Stomach (tissue), 9 donors: ENCODE measurements around the gene FXR2. TPM values are rescaled to one million over a fixed set of nuclear protein-coding genes. Genes with fewer than 3 reads are reported as not detected.
A peak's percentile ranks its signal among the peaks of the same experiment; 100 is the strongest.

ENCODE experiments used
- DNase-seq, 2 donors: peaks; one replicate each; pipeline versions ENCODE4 v3.0.0 to v3.0.0-alpha.2; 2013 to 2019
- H3K27ac ChIP-seq, 5 donors: fragments of 200-600 bp in 4 of 5; sonication (generic) in 4 of 5; one replicate each; pipeline ENCODE4 v1.5.1; 2013 to 2019; ENCODE audit warnings: mild to moderate bottlenecking in 1 of 5, moderate library complexity in 1 of 5
- H3K27me3 ChIP-seq, 3 donors: fragments of 200-600 bp; sonication (generic); one replicate each; pipeline ENCODE4 v1.5.1; 2017 to 2019; ENCODE audit warnings: mixed run types in 1 of 3
- H3K36me3 ChIP-seq, 4 donors: fragments of 200-600 bp; sonication (generic); 1 replicate in 3 of 4; 2 replicates in 1 of 4; pipeline ENCODE4 v1.5.1; 2016 to 2019
- H3K4me1 ChIP-seq, 4 donors: fragments of 200-600 bp; sonication (generic); one replicate each; pipeline ENCODE4 v1.5.1; 2016 to 2019
- H3K4me3 ChIP-seq, 4 donors: fragments of 200-600 bp; sonication (generic) in 3 of 4; one replicate each; pipeline ENCODE4 v1.5.1; 2016 to 2019; ENCODE audit warnings: mild to moderate bottlenecking in 1 of 4
- H3K9me3 ChIP-seq, 4 donors: fragments of 200-600 bp; sonication (generic); one replicate each; pipeline ENCODE4 v1.5.1; 2016 to 2019
- EP300 ChIP-seq: sonication (generic); formaldehyde crosslinking; IDR thresholded peaks from one replicate; pipeline ENCODE4 v1.6.1; 2017; ENCODE audit warnings: antibody characterized with exemption
- POLR2A ChIP-seq, 4 donors: fragments of 450-650 bp; IDR thresholded peaks; one replicate each; pipeline ENCODE4 v1.6.1; 2016; ENCODE audit warnings: antibody characterized with exemption in 4 of 4, control low read depth in 2 of 4, mild to moderate bottlenecking in 1 of 4, moderate library complexity in 1 of 4
- POLR2AphosphoS5 ChIP-seq, 3 donors: sonication (generic); formaldehyde crosslinking; IDR thresholded peaks; one replicate each; pipeline ENCODE4 v1.6.1; 2016; ENCODE audit warnings: antibody characterized with exemption in 3 of 3
- WGBS, 5 donors: extraction: QIAGEN DNeasy Blood & Tissue Kit in 3 of 5; methylation state at CpG; one replicate each; pipeline versions ENCODE4 v1.1.5 to v1.1.7; 2013 to 2018; 5-methylcytosine and 5-hydroxymethylcytosine counted together
- intact Hi-C: fragments of 100-400 bp; cut with DNase I; formaldehyde crosslinking; loops from one replicate; pipeline ENCODE4 v1.15.1; 2023; ENCODE audit warnings: low total_unique reads
- polyA plus RNA-seq, 3 donors: library from polyadenylated mRNA; stranded (reverse); fragments of 200-250 nt; gene quantifications; one replicate each; pipeline ENCODE4 v1.2.3, GENCODE V29; 2013
- total RNA-seq, 5 donors: library from RNA; depleted of rRNA; stranded (reverse); fragments of >200 nt; gene quantifications; one replicate each; pipeline versions ENCODE4 v1.1.0 to v1.2.3, GENCODE V29; 2014 to 2016
- TF ChIP-seq, protein P1 (sequence below), 7 experiments: fragments of 450-650 bp in 4 of 7; fragments of 200-600 bp in 3 of 7; sonication (generic) in 3 of 7; IDR thresholded peaks; one replicate each; pipeline ENCODE4 v1.5.1; 2016 to 2019; ENCODE audit warnings: antibody characterized with exemption in 7 of 7, control low read depth in 2 of 7, mild to moderate bottlenecking in 1 of 7
- donor health status: healthy with polysubstance abuse.
- donor health status: Bipolar disorder and iron deficiency.
- donor health status: healthy.

The FXR2 gene
- total and polyA plus RNA-seq, 8 donors: 11.0 to 33.3 (median 23.3) TPM

DNA sequence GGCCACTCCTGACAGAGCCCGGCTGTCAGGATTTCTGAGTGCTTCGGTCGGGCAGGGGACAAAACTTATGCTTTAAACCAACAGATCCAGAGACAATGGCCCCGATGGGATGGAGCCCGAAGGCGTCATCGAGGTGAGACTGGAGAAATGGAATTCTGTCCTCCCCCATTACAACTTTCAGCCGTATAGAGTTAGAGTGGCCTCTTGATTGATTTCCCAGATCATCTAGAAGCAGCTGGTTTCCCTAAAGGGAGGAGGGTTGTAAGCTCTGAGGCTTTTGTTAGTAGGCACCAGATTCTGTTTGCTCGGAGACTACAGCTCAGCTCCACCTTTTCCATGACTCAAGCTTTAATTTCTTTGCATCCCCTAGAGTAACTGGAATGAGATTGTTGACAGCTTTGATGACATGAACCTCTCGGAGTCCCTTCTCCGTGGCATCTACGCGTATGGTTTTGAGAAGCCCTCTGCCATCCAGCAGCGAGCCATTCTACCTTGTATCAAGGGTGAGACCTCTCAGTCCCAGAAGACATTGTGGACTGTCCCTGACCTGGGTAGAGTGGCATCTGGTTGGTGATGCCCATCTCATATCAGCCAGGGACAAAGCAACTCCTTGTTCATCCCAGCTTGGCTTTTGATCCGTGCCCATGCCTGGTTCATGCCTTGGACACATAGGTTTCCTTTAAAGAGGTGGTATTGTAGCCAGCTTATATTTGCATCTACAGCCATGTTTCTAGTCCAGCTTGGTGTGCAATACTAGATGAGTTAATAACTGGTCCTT lies 40.3 kb downstream of the FXR2 start:
- peaks cover 55 to 81% (median 75%) of the 10 kb centered on the region in 4 donors for H3K36me3 ChIP-seq
- H3K27ac ChIP-seq: peak overlapping the region; percentile 97 to 100 (median 99)
- peaks cover 39 to 69% (median 53%) of the 10 kb centered on the region in 4 donors for H3K4me1 ChIP-seq
- 11 to 25% (median 16%) methylated on average over 14 to 15 of the region's 15 CpGs for WGBS, 5 donors
- no peaks in the 10 kb centered on the region for H3K27me3 ChIP-seq
- intact Hi-C loops: no loop called here
- TF ChIP-seq POLR2AphosphoS5 (IDR thresholded peaks at IDR 0.05): peak in 1 of 3 donors; percentile 7
- TF ChIP-seq POLR2A (IDR thresholded peaks at IDR 0.05): no peak
- no peak for DNase-seq
- H3K4me3 ChIP-seq: peak overlapping the region; percentile 94 to 100 (median 99)
- H3K9me3 ChIP-seq: no peaks in the 10 kb centered on the region

DNA sequence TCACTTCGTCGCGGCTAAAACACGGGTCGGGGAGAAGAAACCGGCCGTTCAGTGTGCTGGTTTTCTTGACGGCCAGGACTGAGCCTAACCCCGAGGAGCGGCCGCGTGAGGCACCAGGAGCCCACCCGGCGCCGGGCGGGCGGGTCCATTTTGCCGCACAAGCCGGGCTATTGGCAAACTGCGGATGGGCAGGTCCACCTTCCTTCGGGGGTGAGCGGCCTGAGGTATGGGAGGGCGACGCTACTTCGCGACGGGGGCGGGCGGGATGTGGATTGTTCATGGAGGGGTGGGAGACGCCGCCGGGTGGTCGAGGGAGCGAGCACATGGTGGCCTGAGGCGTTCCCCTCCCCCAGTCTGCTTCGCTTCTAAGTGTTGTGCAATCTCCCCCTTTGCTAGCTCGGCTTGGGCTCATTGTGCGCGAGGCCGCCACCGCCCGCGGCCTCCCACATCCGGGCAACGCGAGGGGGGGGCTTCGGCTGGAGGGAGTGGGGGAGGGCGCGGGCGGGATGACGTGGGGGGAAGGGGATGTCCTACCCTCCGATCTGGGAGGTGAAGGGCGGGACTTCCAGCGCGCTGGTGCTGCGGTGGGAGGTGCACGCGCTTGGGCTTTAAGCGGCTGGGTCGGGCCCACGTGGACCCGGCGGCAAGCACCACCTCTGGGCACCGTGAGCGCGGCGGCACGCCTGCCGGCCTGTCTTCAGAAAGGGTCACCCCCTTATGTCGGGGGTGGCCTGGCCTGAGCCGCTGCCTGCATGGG lies 41.2 kb downstream of the FXR2 start:
- Histone ChIP-seq H3K36me3 (peaks cover 50 to 82% (median 75%) of the 10 kb centered on the region in 4 donors), H3K4me1 (peaks cover 31 to 60% (median 44%) of the 10 kb centered on the region in 4 donors), H3K27ac (peak overlapping the region; percentile 97 to 100 (median 99)), H3K27me3 (no peaks in the 10 kb centered on the region), H3K4me3 (peak overlapping the region; percentile 94 to 100 (median 99)), H3K9me3 (no peaks in the 10 kb centered on the region)
- 0 to 1% (median 0%) methylated on average over 38 to 71 of the region's 71 CpGs for WGBS, 5 donors
- TF ChIP-seq POLR2AphosphoS5 (IDR thresholded peaks at IDR 0.05): peak; percentile 73 to 90 (median 82)
- TF ChIP-seq EP300: no peak
- DNase-seq: peak; percentile 86 to 97
- intact Hi-C loops: no loop called here

DNA sequence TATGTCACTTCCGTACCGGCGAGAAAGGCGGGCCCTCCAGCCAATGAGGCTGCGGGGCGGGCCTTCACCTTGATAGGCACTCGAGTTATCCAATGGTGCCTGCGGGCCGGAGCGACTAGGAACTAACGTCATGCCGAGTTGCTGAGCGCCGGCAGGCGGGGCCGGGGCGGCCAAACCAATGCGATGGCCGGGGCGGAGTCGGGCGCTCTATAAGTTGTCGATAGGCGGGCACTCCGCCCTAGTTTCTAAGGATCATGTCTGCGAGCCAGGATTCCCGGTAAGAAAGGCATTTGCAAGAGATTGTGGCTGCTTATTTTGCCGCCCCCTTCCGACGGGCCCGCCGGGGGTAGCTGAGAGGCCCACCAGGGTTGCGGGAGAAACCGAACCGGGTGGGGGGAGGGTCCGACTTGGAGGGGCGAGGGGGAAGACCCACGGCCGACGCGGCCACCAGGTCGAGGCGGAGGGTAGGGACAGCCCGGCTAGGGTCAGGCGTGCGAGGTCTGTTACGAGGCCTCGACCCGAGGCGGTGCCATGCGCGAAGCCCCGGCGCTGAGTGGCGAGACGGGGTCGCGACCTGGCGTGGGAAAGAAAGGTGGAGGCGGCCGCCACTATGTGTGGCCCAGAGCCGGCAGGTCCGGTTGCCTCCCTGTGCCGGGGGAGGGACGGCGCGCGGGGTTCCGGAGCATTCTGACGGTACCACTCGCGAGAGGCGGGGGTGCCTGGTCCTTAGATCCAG lies 41.9 kb downstream of the FXR2 start:
- 0 to 1% (median 1%) methylated on average over 39 to 73 of the region's 73 CpGs for WGBS, 5 donors
- peak; percentile 100 for DNase-seq
- Histone ChIP-seq H3K27me3 (no peaks in the 10 kb centered on the region), H3K36me3 (peaks cover 43 to 79% (median 72%) of the 10 kb centered on the region in 4 donors), H3K9me3 (no peaks in the 10 kb centered on the region), H3K27ac (peak overlapping the region; percentile 97 to 100 (median 99)), H3K4me1 (peaks cover 31 to 53% (median 41%) of the 10 kb centered on the region in 4 donors), H3K4me3 (peak overlapping the region; percentile 94 to 100 (median 99))
- intact Hi-C loops: no loop called here
- TF ChIP-seq POLR2AphosphoS5 (IDR thresholded peaks at IDR 0.05): peak; percentile 85 to 100 (median 99)
- TF ChIP-seq EP300: no peak
- TF ChIP-seq, protein P1, sequence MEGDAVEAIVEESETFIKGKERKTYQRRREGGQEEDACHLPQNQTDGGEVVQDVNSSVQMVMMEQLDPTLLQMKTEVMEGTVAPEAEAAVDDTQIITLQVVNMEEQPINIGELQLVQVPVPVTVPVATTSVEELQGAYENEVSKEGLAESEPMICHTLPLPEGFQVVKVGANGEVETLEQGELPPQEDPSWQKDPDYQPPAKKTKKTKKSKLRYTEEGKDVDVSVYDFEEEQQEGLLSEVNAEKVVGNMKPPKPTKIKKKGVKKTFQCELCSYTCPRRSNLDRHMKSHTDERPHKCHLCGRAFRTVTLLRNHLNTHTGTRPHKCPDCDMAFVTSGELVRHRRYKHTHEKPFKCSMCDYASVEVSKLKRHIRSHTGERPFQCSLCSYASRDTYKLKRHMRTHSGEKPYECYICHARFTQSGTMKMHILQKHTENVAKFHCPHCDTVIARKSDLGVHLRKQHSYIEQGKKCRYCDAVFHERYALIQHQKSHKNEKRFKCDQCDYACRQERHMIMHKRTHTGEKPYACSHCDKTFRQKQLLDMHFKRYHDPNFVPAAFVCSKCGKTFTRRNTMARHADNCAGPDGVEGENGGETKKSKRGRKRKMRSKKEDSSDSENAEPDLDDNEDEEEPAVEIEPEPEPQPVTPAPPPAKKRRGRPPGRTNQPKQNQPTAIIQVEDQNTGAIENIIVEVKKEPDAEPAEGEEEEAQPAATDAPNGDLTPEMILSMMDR (IDR thresholded peaks at IDR 0.05): peak in 1 of 7 experiments; percentile 24
- TF ChIP-seq POLR2A (IDR thresholded peaks at IDR 0.05): peak in 2 of 4 donors; percentile 97

DNA sequence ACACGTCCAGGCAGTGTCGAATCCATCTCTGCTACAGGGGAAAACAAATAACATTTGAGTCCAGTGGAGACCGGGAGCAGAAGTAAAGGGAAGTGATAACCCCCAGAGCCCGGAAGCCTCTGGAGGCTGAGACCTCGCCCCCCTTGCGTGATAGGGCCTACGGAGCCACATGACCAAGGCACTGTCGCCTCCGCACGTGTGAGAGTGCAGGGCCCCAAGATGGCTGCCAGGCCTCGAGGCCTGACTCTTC lies 42.4 kb downstream of the FXR2 start:
- peak overlapping the region; percentile 33 to 98 (median 72) for H3K4me3 ChIP-seq
- no peak for DNase-seq
- H3K27ac ChIP-seq: peak overlapping the region; percentile 87 to 100 (median 99)
- TF ChIP-seq POLR2AphosphoS5 (IDR thresholded peaks at IDR 0.05) (peak in 2 of 3 donors; percentile 13 to 86), POLR2A (IDR thresholded peaks at IDR 0.05) (no peak)
- TF ChIP-seq, protein P1 (IDR thresholded peaks at IDR 0.05): no peak
- peaks cover 31 to 48% (median 39%) of the 10 kb centered on the region in 4 donors for H3K4me1 ChIP-seq
- intact Hi-C loops: no loop called here
- H3K27me3 ChIP-seq: no peaks in the 10 kb centered on the region
- peaks cover 42 to 79% (median 72%) of the 10 kb centered on the region in 4 donors for H3K36me3 ChIP-seq
- 0 to 2% (median 1%) methylated on average over 7 to 11 of the region's 11 CpGs for WGBS, 5 donors
- H3K9me3 ChIP-seq: no peaks in the 10 kb centered on the region

DNA sequence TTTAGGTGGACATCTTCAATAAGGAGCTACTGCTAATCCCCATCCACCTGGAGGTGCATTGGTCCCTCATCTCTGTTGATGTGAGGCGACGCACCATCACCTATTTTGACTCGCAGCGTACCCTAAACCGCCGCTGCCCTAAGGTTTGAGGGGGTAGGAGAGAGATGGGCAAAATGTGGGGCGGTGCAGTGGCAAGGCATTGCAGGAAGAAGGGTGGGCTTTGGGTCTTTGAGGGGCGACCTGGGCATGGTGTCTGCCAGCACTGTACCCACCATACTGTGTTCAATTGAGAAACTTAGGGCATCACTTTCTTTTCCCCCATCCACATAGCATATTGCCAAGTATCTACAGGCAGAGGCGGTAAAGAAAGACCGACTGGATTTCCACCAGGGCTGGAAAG lies 44.3 kb downstream of the FXR2 start:
- TF ChIP-seq, protein P1 (IDR thresholded peaks at IDR 0.05): no peak
- TF ChIP-seq POLR2A (IDR thresholded peaks at IDR 0.05) (no peak), EP300 (no peak), POLR2AphosphoS5 (IDR thresholded peaks at IDR 0.05) (no peak)
- Histone ChIP-seq H3K4me1 (peaks cover 17 to 29% (median 23%) of the 10 kb centered on the region in 4 donors), H3K27me3 (no peaks in the 10 kb centered on the region), H3K27ac (no peak overlapping the region), H3K9me3 (no peaks in the 10 kb centered on the region), H3K36me3 (peaks cover 39 to 79% (median 72%) of the 10 kb centered on the region in 4 donors), H3K4me3 (no peak overlapping the region)
- intact Hi-C loops: no loop called here
- no peak for DNase-seq
- WGBS, 5 donors: 93 to 97% (median 96%) methylated on average over 10 of the region's 10 CpGs
